Spleen (tissue), 7 donors: Measurements from ENCODE around the gene SKIC8.

Experiments
- CTCF ChIP-seq, 11 experiments: fragments of 200-600 bp in 7 of 11; fragments of 450-650 bp in 4 of 11; sonication (generic) in 4 of 11; IDR thresholded peaks in 8 of 11; conservative IDR thresholded peaks in 3 of 11; 1 replicate in 7 of 11; 2 replicates in 4 of 11; pipeline versions ENCODE4 v1.4.0 to v1.8.0; 2016 to 2021; ENCODE audit warnings: antibody characterized with exemption in 11 of 11, inconsistent platforms in 4 of 11, mild to moderate bottlenecking in 1 of 11
- POLR2A ChIP-seq, 3 donors: fragments of 450-650 bp; IDR thresholded peaks; one replicate each; pipeline ENCODE4 v1.5.1; 2017; ENCODE audit warnings: antibody characterized with exemption in 3 of 3, mild to moderate bottlenecking in 1 of 3
- donor health status: DM: no; HTN: no; CAD: no; lungs with moderate emphysema.
- donor health status: DM: no; HTN: no; CAD: no.
- donor health status: DM: no; HTN: no; CAD: no.

GRCh38 chr15:78241017-78241416 lies 58.4 kb downstream of the SKIC8 start:
- TF ChIP-seq POLR2A (IDR thresholded peaks at IDR 0.05) (no peak), CTCF (IDR thresholded peaks at IDR 0.05 in 8 of 11, conservative IDR thresholded peaks at IDR 0.05 in 3 of 11) (peak; percentile 60 to 95 (median 88))
